ENCODE results near the gene NFIA.

NFIA gene

GRCh38 chr1:61224609-61225008 lies 142.2 kb downstream of the NFIA start (continued):
- TF ChIP-seq ZEB2 (tag by site-specific recombination; IDR thresholded peaks at IDR 0.05) (peak; percentile 29; the same call in 1 of the 2 replicates), ZNF843 (tag by site-specific recombination; IDR thresholded peaks at IDR 0.05) (0 out of 2 replicates have a peak, but pooled peaks have one; percentile 32), ELK4 (IDR thresholded peaks at IDR 0.05; ENCODE audit: borderline replicate concordance, low read depth, low read length) (no peak), ZNF510 (tag by site-specific recombination; IDR thresholded peaks at IDR 0.05; ENCODE audit: insufficient replicate concordance) (no peak), OSR2 (tag by site-specific recombination; IDR thresholded peaks at IDR 0.05) (peak; percentile 59), PRDM10 (tag by site-specific recombination; IDR thresholded peaks at IDR 0.05) (0 out of 2 replicates have a peak, but pooled peaks have one; percentile 21)

GRCh38 chr1:61225478-61225877 lies 143.1 kb downstream of the NFIA start:
- Histone ChIP-seq H3K4me3 (ENCODE audit: low read depth, low read length) (no peak overlapping the region), H3K9me3 (ENCODE audit: control insufficient read depth, insufficient read depth, low read depth, low read length) (no peaks in the 10 kb centered on the region), H3K27ac (ENCODE audit: extremely low read depth, low read depth, low read length) (no peak overlapping the region), H3K36me3 (ENCODE audit: control insufficient read depth in 2 of 2, insufficient read depth in 1 of 2, low read length in 2 of 2) (no peaks in the 10 kb centered on the region), H3K4me1 (ENCODE audit: control insufficient read depth, insufficient read depth, low read length) (peaks cover 27% of the 10 kb centered on the region)
- POLR2A ChIA-PET, result no interaction called here
- CTCF ChIA-PET, result interaction anchor here (1.3 kb wide), 1 partner anchor 113 kb away, joined by 4 read pairs; no protein-coding TSS in a partner anchor
- TF ChIP-seq ZNF623 (tag by site-specific recombination; IDR thresholded peaks at IDR 0.05) (no peak), ZFP37 (tag by site-specific recombination; IDR thresholded peaks at IDR 0.05) (no peak), ZNF404 (tag by site-specific recombination; IDR thresholded peaks at IDR 0.05) (no peak), ZNF266 (tag by site-specific recombination; IDR thresholded peaks at IDR 0.05; ENCODE audit: low read depth) (no peak), PBX3 (CRISPR knock-in tag; IDR thresholded peaks at IDR 0.05) (no peak), ZNF394 (tag by site-specific recombination; IDR thresholded peaks at IDR 0.05; ENCODE audit: borderline replicate concordance) (no peak), ZBTB20 (tag by site-specific recombination; IDR thresholded peaks at IDR 0.05) (no peak), ZSCAN5A (tag by site-specific recombination; IDR thresholded peaks at IDR 0.05) (no peak), ZNF596 (tag by site-specific recombination; IDR thresholded peaks at IDR 0.05) (no peak), ZNF221 (tag by site-specific recombination; IDR thresholded peaks at IDR 0.05; ENCODE audit: borderline replicate concordance) (no peak), ZSCAN16 (tag by site-specific recombination; IDR thresholded peaks at IDR 0.05) (no peak), ZNF239 (tag by site-specific recombination; IDR thresholded peaks at IDR 0.05) (no peak), ZNF274 (IDR thresholded peaks at IDR 0.05; ENCODE audit: low read length) (no peak), ZNF274 (tag by site-specific recombination; IDR thresholded peaks at IDR 0.05; ENCODE audit: borderline replicate concordance) (no peak), HOXC10 (CRISPR knock-in tag; IDR thresholded peaks at IDR 0.05) (no peak), ZNF366 (tag by site-specific recombination; conservative IDR thresholded peaks at IDR 0.05) (no peak), IKZF3 (tag by site-specific recombination; IDR thresholded peaks at IDR 0.05) (no peak)
- TF ChIP-seq, protein P1, sequence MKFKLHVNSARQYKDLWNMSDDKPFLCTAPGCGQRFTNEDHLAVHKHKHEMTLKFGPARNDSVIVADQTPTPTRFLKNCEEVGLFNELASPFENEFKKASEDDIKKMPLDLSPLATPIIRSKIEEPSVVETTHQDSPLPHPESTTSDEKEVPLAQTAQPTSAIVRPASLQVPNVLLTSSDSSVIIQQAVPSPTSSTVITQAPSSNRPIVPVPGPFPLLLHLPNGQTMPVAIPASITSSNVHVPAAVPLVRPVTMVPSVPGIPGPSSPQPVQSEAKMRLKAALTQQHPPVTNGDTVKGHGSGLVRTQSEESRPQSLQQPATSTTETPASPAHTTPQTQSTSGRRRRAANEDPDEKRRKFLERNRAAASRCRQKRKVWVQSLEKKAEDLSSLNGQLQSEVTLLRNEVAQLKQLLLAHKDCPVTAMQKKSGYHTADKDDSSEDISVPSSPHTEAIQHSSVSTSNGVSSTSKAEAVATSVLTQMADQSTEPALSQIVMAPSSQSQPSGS (tag by site-specific recombination; IDR thresholded peaks at IDR 0.05; ENCODE audit: low read depth), result no peak
- TF ChIP-seq, protein P2, sequence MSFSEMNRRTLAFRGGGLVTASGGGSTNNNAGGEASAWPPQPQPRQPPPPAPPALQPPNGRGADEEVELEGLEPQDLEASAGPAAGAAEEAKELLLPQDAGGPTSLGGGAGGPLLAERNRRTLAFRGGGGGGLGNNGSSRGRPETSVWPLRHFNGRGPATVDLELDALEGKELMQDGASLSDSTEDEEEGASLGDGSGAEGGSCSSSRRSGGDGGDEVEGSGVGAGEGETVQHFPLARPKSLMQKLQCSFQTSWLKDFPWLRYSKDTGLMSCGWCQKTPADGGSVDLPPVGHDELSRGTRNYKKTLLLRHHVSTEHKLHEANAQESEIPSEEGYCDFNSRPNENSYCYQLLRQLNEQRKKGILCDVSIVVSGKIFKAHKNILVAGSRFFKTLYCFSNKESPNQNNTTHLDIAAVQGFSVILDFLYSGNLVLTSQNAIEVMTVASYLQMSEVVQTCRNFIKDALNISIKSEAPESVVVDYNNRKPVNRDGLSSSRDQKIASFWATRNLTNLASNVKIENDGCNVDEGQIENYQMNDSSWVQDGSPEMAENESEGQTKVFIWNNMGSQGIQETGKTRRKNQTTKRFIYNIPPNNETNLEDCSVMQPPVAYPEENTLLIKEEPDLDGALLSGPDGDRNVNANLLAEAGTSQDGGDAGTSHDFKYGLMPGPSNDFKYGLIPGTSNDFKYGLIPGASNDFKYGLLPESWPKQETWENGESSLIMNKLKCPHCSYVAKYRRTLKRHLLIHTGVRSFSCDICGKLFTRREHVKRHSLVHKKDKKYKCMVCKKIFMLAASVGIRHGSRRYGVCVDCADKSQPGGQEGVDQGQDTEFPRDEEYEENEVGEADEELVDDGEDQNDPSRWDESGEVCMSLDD (tag by site-specific recombination; IDR thresholded peaks at IDR 0.05), result no peak

Measured in HEK293 (cell line).